Stimulated activated naive CD8-positive, alpha-beta T cell treated with anti-CD3 and anti-CD28 coated beads, Interleukin-15, Interleukin-2, amounts not matched to agents 100 U/mL and 50 U/mL, for 24 hours (primary cell): Measurements from ENCODE around the gene COL25A1.
"Not testable (repeated sequence)": the region's sequence is repeated elsewhere in the genome, so short reads cannot be mapped to it uniquely, and the experiment has no call there.

Source experiments
- ATAC-seq: fragments of 150-1000 bp; cut with Tn5 transposase; one replicate; pipeline ENCODE4 v1.10.0; 2021
- DNase-seq: peaks from one replicate; pipeline ENCODE4 v3.0.0; 2021

The COL25A1 gene

GRCh38 chr4:109166586-109166985, 135.9 kb downstream of the COL25A1 start:
- no peak for ATAC-seq
- DNase-seq, result no peak

GRCh38 chr4:109166126-109166525, 136.3 kb downstream of the COL25A1 start:
- ATAC-seq (no peak), DNase-seq (no peak)

- ATAC-seq, result no peak
These were observed 138.4 kb downstream of the COL25A1 start for GRCh38 chr4:109164011-109164410.

GRCh38 chr4:109163493-109163892, 139.0 kb downstream of the COL25A1 start:
- no peak for DNase-seq
- ATAC-seq, result no peak

More at GRCh38 chr4:109164011-109164410, 138.4 kb downstream of the COL25A1 start:
- DNase-seq, result no peak

- no peak for DNase-seq
- ATAC-seq, result no peak
These were observed 139.7 kb downstream of the COL25A1 start for GRCh38 chr4:109162759-109163158.

- DNase-seq, result no peak
- no peak for ATAC-seq
These were observed 142.0 kb downstream of the COL25A1 start for GRCh38 chr4:109160494-109160893.

- ATAC-seq (no peak), DNase-seq (no peak)
These were observed 144.8 kb downstream of the COL25A1 start for GRCh38 chr4:109157696-109158095.

GRCh38 chr4:109157205-109157604, 145.3 kb downstream of the COL25A1 start:
- no peak for DNase-seq
- no peak for ATAC-seq

GRCh38 chr4:109156356-109156755, 146.1 kb downstream of the COL25A1 start:
- no peak for ATAC-seq

GRCh38 chr4:109155682-109156283, 146.7 kb downstream of the COL25A1 start:
- DNase-seq (no peak), ATAC-seq (no peak)

More at GRCh38 chr4:109156356-109156755, 146.1 kb downstream of the COL25A1 start:
- no peak for DNase-seq

- ATAC-seq (no peak), DNase-seq (no peak)
These were observed 147.4 kb downstream of the COL25A1 start for GRCh38 chr4:109155084-109155483.

GRCh38 chr4:109154424-109154823, 148.0 kb downstream of the COL25A1 start:
- DNase-seq (no peak), ATAC-seq (no peak)

- no peak for ATAC-seq
- DNase-seq, result no peak
These were observed 152.6 kb downstream of the COL25A1 start for GRCh38 chr4:109149836-109150235.

- ATAC-seq (no peak), DNase-seq (no peak)
These were observed 153.8 kb downstream of the COL25A1 start for GRCh38 chr4:109148577-109149075.

- DNase-seq, result no peak
- ATAC-seq, result no peak
These were observed 155.3 kb downstream of the COL25A1 start for GRCh38 chr4:109147135-109147534.

- ATAC-seq (no peak), DNase-seq (no peak)
These were observed 156.0 kb downstream of the COL25A1 start for GRCh38 chr4:109146499-109146898.

- not testable (repeated sequence) for ATAC-seq, DNase-seq
These were observed 164.3 kb downstream of the COL25A1 start for GRCh38 chr4:109138125-109138524.

GRCh38 chr4:109134921-109135320, 167.5 kb downstream of the COL25A1 start:
- ATAC-seq (no peak), DNase-seq (no peak)

GRCh38 chr4:109134268-109134667, 168.2 kb downstream of the COL25A1 start:
- ATAC-seq, result no peak
- no peak for DNase-seq

- no peak for DNase-seq
- ATAC-seq, result no peak
These were observed 170.9 kb downstream of the COL25A1 start for GRCh38 chr4:109131559-109131958.

- DNase-seq, result no peak
- no peak for ATAC-seq
These were observed 173.9 kb downstream of the COL25A1 start for GRCh38 chr4:109128589-109128988.

- no peak for ATAC-seq
- DNase-seq, result no peak
These were observed 174.6 kb downstream of the COL25A1 start for GRCh38 chr4:109127866-109128265.

GRCh38 chr4:109126856-109127255, 175.6 kb downstream of the COL25A1 start:
- DNase-seq (no peak), ATAC-seq (no peak)

GRCh38 chr4:109125084-109125483, 177.4 kb downstream of the COL25A1 start:
- ATAC-seq, result no peak

More at GRCh38 chr4:109125084-109125483, 177.4 kb downstream of the COL25A1 start:
- DNase-seq, result no peak
